ENCODE results near the gene CDK5RAP3.

DNA sequence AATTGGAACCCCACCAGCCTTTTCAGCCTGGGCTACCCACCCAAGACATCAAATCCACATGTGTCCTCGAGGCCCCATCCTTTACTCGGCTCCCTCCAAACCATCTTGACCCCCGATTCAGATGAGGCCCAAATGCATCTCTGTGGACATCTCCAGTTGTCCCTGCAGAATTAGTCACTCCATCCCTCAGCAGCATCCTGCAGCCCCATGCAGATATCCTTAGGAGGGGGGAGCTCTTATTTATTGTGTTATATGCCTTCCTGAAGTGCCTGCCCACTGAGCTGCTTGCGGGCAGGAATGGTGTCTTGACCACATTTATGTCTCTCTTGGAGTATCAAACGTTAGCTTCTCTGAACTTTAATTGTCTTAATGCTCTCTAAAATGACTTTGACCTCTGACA lies 15.6 kb downstream of the CDK5RAP3 start:
- TF ChIP-seq POLR2AphosphoS5 (IDR thresholded peaks at IDR 0.05) (no peak), EZH2 (IDR thresholded peaks at IDR 0.05; ENCODE audit: borderline replicate concordance, insufficient read depth, low read length, poor library complexity, severe bottlenecking) (no peak), EP300 (conservative IDR thresholded peaks at IDR 0.05; ENCODE audit: poor library complexity, severe bottlenecking) (no peak), TAF1 (IDR thresholded peaks at IDR 0.05; ENCODE audit: low read depth) (no peak), MXI1 (conservative IDR thresholded peaks at IDR 0.05; ENCODE audit: poor library complexity, severe bottlenecking) (no peak)
- TF ChIP-seq, protein P1, sequence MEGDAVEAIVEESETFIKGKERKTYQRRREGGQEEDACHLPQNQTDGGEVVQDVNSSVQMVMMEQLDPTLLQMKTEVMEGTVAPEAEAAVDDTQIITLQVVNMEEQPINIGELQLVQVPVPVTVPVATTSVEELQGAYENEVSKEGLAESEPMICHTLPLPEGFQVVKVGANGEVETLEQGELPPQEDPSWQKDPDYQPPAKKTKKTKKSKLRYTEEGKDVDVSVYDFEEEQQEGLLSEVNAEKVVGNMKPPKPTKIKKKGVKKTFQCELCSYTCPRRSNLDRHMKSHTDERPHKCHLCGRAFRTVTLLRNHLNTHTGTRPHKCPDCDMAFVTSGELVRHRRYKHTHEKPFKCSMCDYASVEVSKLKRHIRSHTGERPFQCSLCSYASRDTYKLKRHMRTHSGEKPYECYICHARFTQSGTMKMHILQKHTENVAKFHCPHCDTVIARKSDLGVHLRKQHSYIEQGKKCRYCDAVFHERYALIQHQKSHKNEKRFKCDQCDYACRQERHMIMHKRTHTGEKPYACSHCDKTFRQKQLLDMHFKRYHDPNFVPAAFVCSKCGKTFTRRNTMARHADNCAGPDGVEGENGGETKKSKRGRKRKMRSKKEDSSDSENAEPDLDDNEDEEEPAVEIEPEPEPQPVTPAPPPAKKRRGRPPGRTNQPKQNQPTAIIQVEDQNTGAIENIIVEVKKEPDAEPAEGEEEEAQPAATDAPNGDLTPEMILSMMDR (IDR thresholded peaks at IDR 0.05; ENCODE audit: poor library complexity, severe bottlenecking): no peak
- TF ChIP-seq, protein P2, sequence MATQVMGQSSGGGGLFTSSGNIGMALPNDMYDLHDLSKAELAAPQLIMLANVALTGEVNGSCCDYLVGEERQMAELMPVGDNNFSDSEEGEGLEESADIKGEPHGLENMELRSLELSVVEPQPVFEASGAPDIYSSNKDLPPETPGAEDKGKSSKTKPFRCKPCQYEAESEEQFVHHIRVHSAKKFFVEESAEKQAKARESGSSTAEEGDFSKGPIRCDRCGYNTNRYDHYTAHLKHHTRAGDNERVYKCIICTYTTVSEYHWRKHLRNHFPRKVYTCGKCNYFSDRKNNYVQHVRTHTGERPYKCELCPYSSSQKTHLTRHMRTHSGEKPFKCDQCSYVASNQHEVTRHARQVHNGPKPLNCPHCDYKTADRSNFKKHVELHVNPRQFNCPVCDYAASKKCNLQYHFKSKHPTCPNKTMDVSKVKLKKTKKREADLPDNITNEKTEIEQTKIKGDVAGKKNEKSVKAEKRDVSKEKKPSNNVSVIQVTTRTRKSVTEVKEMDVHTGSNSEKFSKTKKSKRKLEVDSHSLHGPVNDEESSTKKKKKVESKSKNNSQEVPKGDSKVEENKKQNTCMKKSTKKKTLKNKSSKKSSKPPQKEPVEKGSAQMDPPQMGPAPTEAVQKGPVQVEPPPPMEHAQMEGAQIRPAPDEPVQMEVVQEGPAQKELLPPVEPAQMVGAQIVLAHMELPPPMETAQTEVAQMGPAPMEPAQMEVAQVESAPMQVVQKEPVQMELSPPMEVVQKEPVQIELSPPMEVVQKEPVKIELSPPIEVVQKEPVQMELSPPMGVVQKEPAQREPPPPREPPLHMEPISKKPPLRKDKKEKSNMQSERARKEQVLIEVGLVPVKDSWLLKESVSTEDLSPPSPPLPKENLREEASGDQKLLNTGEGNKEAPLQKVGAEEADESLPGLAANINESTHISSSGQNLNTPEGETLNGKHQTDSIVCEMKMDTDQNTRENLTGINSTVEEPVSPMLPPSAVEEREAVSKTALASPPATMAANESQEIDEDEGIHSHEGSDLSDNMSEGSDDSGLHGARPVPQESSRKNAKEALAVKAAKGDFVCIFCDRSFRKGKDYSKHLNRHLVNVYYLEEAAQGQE (IDR thresholded peaks at IDR 0.05; ENCODE audit: borderline replicate concordance): no peak
